B cell (primary cell): ENCODE data around the gene TMEM256.

Experiments used
- CTCF ChIP-seq: fragments of 200-600 bp; IDR thresholded peaks from one replicate; pipeline ENCODE4 v1.8.0; 2022; ENCODE audit warnings: antibody characterized with exemption, mild to moderate bottlenecking
- EZH2 ChIP-seq: IDR thresholded peaks from 2 replicates; pipeline ENCODE4 v1.6.1; 2012; ENCODE audit warnings: borderline replicate concordance, low read depth, mild to moderate bottlenecking, moderate library complexity, low read length; ENCODE audit not compliant: insufficient read depth, poor library complexity, severe bottlenecking

DNA sequence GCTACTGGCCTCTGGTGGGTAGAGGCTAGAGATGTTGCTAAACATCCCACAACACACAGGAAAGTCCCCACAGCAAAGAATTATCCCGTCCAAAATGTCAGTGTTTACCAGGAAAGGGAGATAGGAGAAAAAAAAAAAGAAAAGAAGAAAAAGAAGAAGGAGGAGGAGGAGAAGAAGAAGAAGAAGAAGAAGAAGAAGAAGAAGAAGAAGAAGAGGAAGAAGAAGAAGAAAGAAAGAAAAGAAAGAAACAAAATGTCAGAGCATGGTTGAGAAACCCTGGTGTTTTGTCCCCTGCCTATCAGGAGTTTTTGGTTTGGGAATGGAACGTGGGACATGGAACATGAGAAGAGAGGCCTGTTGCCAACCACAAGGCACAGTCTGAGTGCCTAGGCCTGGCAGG is 46.5 kb downstream of the TMEM256 start:
- TF ChIP-seq CTCF (no peak), EZH2 (no peak)
